Astrocyte of the cerebellum (primary cell): ENCODE results near the gene METTL17.

Experiments
- DNase-seq: peaks from one replicate; pipeline ENCODE4 v3.0.0-alpha.2; 2011; ENCODE audit warnings: low read depth
- H3K4me3 ChIP-seq: 2 replicates; pipeline ENCODE4 v1.5.1; 2011; ENCODE audit warnings: mild to moderate bottlenecking, low read depth, low read length, moderate library complexity
- CTCF ChIP-seq: IDR thresholded peaks from 2 replicates; pipeline ENCODE4 v1.5.1; 2012; ENCODE audit warnings: low read length, low read depth, moderate library complexity, mild to moderate bottlenecking; ENCODE audit errors: missing control alignments
- in situ Hi-C: cut with HindIII; loops from 2 replicates; pipeline ENCODE4 v1.10.0; 2017; ENCODE audit warnings: low sequenced_read_pairs

Gene METTL17

GRCh38 chr14:21018781-21019180 is 29.0 kb downstream of the METTL17 start:
- in situ Hi-C loops, result no loop called here
- no peak for DNase-seq
- no peak overlapping the region for H3K4me3 ChIP-seq
- TF ChIP-seq CTCF, result no peak

- TF ChIP-seq CTCF, result no peak
- in situ Hi-C loops, result no loop called here
- no peak overlapping the region for H3K4me3 ChIP-seq
- DNase-seq, result no peak
Measured at GRCh38 chr14:21019366-21019765, 29.6 kb downstream of the METTL17 start.

GRCh38 chr14:21020977-21021545 is 31.3 kb downstream of the METTL17 start:
- in situ Hi-C loops, result no loop called here
- no peak for TF ChIP-seq CTCF
- no peak overlapping the region for H3K4me3 ChIP-seq
- DNase-seq, result no peak

- in situ Hi-C loops, result no loop called here
Measured at GRCh38 chr14:21022686-21023085, 32.9 kb downstream of the METTL17 start.

GRCh38 chr14:21023174-21023573 is 33.4 kb downstream of the METTL17 start:
- TF ChIP-seq CTCF, result no peak
- in situ Hi-C loops, result no loop called here
- no peak overlapping the region for H3K4me3 ChIP-seq
- no peak for DNase-seq

More at GRCh38 chr14:21022686-21023085, 32.9 kb downstream of the METTL17 start:
- TF ChIP-seq CTCF, result no peak
- H3K4me3 ChIP-seq, result no peak overlapping the region
- DNase-seq, result no peak

- TF ChIP-seq CTCF, result no peak
- no peak for DNase-seq
- H3K4me3 ChIP-seq, result peak overlapping the region; percentile 42
- in situ Hi-C loops, result no loop called here
Measured at GRCh38 chr14:21023817-21024584, 34.2 kb downstream of the METTL17 start.
